Muscle of back (tissue), 11 donors: ENCODE results near the gene RMND1. TPM values are rescaled to one million over a fixed set of nuclear protein-coding genes. Genes with fewer than 3 reads are reported as not detected.
"Not testable (repeated sequence)": the region's sequence is repeated elsewhere in the genome, so short reads cannot be mapped to it uniquely, and the experiment has no call there.

Experiments
- DNase-seq, 3 donors: peaks; one replicate each; pipeline versions ENCODE4 v3.0.0 to v3.0.0-alpha.2; 2013
- polyA plus RNA-seq, 10 donors: library from polyadenylated mRNA; unstranded; fragments of 120-200 nt; gene quantifications; one replicate each; pipeline ENCODE4 v1.2.1, GENCODE V29; 2013; ENCODE audit not compliant: insufficient read length in 10 of 10

Gene RMND1
- polyA plus RNA-seq, 10 donors: 12.8 to 24.4 (median 21.4) TPM

GRCh38 chr6:151388236-151388635 is 63.7 kb downstream of the RMND1 start:
- DNase-seq: no peak

DNA sequence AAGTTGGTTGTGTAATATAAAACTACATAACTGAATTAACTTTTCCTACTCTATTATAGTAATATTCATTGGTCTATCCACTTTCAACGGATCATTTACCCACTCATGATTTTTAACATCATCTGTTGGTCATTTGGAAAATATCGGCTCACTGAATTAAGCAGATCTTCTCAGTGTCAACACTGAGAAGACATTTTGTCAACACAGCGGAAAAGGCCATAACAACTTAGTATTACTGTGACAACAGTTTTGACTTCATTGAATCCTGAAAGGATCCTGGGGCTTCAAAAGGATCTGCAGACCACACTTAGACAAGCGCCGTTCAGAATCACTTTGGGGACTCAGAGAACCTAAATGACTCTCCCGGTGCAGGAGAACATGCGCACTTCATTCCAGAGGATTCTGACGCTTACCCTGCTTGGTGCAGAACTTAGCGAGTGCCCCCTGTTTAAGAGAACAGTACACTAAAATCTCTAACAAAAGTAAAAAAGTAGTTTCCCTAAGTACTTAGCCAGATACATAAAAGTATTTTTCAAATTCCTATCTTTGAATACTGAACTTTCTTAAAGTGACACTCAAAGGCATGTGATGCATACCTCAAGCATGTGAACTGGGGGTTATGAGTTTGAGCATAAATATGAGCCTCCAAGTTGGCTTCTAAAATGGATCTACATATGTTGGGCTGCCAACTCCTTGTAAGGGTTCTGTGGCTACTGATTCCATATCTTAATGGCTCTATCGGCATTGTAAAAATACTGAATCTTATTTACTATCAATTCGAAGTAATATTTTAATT is 64.6 kb downstream of the RMND1 start:
- peak in 1 of 3 donors; percentile 46 for DNase-seq

- DNase-seq: no peak
Measured at GRCh38 chr6:151385177-151385576, 66.7 kb downstream of the RMND1 start.

DNA sequence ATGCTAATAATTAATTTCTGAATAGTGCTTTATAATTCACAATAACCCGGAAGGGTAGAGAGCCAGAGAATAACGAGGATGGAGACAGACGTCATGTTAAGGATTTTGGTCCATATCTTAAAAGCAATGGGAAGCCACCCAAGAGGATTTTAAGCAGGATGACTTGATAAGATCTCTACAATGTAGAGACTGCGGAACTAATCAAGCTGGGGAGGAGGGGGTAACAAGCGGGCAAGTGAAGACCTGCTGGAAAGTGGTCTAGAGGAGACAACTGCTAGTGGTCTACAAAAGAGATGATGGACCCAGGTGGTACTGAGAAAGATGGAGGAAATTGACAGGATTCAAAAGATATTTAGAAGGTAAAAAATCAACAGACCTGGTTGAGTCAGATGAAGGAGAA is 67.8 kb downstream of the RMND1 start:
- no peak for DNase-seq

GRCh38 chr6:151382631-151383030 is 69.3 kb downstream of the RMND1 start:
- not testable (repeated sequence) for DNase-seq

DNA sequence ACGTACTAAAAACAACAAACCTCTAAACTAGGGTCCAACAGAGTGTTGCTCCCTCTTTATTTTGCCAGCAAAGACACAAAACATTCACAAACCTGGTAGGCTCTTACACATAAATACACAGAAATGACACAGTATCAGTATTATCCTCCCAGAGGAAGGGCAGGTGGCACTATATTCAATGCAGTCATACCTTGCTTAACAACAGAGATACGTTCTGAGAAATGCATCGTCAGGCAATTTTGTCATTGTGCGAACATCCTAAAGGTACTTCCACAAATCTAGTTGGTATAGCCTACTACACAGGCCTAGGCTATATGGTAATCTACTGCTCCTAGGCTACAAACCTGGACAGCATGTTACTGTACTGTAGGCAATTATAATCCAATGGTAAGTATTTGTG is 70.2 kb downstream of the RMND1 start:
- DNase-seq: no peak

DNA sequence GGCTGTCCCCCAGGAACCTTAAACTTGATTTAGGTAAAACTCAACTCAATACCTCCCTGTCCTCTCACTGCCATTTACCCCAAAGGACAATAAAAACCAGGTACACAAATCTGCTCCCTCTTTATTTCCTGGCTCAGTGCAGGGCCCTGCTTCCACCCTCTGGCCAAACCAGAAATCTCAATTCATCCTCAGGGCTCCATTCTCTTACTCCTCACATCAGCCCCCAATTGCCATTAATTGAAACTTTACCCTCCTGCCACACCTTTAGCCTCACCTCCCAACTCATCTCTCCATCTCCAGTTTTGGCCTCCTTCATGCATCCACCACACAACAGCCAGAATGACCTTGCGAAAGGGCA is 71.1 kb downstream of the RMND1 start:
- DNase-seq: no peak

DNA sequence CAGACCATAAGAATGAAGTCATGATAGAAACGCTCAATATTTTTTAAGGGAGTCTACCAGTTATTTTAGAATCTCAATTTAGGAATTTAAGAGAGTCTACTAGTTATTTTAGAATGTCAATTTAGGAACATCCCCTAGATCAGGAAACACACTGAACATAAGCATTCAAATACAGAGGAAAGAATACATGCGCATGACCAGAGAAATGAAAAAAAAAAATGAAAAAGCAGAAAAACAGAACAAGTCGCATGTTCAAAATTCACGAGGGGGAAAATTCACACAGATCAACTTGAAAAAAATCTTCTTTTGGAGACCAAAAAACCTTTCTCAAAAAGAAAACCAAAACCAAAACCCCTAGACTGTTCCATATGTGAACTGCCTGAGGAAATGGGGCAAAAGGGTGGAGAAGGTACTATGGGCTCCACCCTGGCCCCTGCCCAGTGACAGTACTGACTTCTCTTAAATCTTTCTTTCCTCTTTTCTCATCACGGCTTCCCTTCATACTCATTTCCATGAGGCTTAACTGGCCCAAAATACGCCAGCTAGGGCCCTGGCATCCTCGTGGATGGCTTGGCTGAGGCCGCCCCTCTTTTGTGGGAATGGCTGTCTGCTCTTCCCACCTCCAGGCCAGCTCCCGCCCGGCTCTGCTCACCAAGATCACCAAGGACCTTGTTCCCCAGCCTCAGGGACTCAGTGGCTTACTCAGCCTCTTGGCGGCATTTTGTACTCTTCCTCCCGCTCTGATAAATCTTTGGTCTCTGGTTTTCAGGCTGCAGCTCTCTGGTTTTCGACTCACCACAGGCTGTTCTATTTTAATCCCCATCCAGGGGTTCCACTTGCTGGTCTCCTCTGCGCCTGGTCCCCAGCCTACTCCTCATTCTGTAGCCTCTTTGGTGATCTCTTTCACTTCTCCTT is 71.7 kb downstream of the RMND1 start:
- no peak for DNase-seq

DNA sequence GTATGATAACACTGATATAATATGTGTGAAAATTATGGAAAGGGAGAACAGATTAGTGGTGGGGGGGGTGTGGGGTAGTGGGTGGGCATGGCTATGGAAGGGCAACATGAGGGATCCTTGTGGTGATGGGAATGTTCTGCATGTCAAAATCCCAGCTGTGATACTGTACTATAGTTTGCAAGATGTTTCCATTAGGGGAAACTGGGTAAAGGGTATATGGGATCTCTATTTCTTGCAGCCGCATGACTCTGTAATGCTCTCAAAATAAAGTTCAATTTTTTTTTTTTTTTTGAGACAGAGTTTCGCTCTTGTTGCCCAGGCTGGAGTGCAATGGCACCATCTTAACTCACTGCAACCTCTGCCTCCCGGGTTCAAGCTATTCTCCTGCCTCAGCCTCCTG is 74.8 kb downstream of the RMND1 start:
- no peak for DNase-seq

DNA sequence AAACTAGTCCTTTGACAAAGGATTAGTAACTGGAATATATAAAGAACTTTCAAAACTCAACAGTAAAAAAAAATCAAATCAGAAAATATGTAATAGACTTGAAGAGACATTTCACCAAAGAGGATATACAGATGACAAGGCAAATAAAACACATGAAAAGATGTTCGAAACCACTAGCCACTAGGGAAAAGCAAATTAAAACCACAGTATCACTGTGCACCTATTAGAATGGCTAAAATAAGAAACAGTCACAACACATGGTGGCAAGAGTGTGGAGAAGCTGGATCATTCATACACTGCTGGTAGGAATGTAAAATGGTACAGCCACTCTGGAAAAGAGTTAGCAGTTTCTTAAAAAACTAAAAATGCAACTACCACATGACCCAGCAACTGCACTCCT is 75.5 kb downstream of the RMND1 start:
- no peak for DNase-seq

- DNase-seq: no peak
Measured at GRCh38 chr6:151375833-151376232, 76.1 kb downstream of the RMND1 start.

DNA sequence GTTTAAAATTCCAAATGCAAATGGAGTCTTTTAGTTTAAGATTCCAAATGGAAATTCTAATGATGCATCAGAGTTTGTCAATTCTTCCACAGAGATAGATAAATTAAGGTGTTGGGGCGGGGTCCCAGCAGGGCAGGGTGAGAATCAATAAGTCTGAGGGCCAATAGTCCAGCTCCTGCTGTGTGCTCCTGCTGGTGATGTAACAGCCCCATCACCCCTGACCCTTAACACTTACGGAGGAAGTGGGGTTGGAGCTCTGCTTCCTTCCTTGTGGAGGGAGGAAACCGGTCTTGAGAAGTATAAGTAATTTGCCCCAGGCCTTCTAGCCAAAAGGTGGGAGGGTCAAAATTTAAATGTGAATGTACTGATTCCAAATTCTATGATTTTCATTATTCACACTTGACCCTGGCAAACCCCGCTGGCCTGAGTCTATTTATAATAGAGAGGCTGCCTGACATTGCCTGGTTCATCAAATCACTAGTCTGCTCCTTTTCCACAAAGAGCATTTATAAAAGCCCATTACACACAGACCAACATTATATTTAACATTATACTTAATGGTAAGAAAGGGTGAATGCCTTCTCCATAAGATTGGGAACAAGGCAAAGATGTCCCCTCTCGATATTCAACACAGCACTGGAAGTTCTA is 77.8 kb downstream of the RMND1 start:
- no peak for DNase-seq

DNA sequence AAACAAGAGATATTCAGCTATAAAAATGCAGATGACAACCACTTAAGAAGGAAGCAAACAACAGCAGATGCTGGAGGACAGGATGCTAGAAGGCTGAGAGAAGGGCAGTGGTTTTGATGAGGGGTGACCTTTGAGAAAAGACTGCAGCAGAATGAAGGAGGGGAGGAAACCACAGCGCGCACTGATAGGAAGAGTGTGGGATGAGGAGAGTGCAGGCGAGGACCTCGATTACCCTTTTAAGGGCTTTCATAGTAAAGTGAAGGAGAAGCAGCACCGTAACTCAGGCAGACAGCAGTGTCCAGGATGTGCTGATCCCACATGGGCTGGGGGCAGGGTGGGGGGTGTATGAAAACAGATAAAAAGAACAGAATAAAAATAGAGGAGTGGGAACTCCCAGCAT is 79.8 kb downstream of the RMND1 start:
- DNase-seq: no peak

- peak in 2 of 3 donors; percentile 25 to 65 for DNase-seq
Measured at GRCh38 chr6:151370509-151371078, 81.3 kb downstream of the RMND1 start.

- no peak for DNase-seq
Measured at GRCh38 chr6:151365233-151365632, 86.7 kb downstream of the RMND1 start.

DNA sequence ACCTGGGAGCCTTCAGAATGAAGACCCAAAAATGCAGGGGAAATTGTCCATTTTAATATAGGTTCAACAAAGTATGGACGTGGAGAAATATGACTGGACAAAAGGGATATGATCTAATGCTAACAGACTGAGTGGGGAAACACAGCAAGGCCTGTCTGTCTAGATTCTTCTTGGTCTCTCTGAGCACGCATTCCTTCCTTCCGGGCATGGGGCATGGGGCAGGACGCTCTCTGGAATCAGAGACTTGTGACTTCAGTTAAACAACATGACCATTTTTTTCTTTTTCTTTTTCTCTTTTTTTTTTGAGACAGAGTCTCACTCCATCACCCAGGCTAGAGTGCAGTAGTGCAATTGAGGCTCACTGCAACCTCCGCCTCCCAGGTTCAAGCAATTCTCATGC is 92.4 kb downstream of the RMND1 start:
- no peak for DNase-seq

GRCh38 chr6:151358475-151358874 is 93.5 kb downstream of the RMND1 start:
- DNase-seq: no peak

GRCh38 chr6:151357758-151358436 is 94.0 kb downstream of the RMND1 start:
- no peak for DNase-seq

GRCh38 chr6:151356983-151357382 is 94.9 kb downstream of the RMND1 start:
- not testable (repeated sequence) for DNase-seq
